SKM-1 treated with dmso at 0.1 percent for 144 hours (cell line): ENCODE data around the gene KCTD17.
A peak's percentile ranks its signal among the peaks of the same experiment; 100 is the strongest.

Experiments used
- DNase-seq: peaks from one replicate; lab custom pipeline; 2025; ENCODE audit not compliant: unreplicated experiment; lab: John Stamatoyannopoulos, UW

The KCTD17 gene

DNA sequence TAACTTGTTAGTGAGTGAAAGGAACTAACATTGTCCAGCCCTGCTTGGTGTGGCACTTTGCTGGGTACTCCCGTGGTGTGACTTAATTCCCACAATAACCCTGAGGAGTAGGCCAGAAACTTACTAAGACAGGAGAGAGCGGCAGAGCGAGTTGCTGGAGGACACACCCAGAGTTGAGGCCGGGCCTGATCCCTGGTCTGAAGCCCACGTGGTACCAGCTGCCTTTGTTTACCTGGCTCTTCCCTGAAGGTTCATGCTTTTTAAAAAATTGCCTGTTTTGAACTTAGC, 31.4 kb upstream of the KCTD17 start:
- no peak for DNase-seq

DNA sequence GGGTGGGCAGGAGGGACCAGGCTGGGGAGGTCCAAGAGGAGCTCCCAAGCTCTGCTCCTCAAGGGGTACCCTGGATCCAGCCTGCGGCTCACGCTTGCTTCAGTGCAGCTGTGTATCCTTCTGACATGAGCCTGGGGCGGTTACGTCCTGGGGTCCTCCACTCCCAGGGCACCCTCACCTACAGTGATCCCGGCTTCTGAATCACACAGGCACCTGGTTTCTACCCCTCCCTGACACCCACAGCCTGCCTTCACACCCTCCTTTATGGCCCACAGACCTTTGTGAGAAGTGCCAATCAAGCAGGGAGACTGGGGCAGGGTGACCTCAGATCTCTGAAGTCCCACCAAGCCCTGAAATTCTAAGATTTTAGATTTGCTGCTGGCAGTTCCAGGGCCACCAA, 30.5 kb upstream of the KCTD17 start:
- DNase-seq, result no peak

DNA sequence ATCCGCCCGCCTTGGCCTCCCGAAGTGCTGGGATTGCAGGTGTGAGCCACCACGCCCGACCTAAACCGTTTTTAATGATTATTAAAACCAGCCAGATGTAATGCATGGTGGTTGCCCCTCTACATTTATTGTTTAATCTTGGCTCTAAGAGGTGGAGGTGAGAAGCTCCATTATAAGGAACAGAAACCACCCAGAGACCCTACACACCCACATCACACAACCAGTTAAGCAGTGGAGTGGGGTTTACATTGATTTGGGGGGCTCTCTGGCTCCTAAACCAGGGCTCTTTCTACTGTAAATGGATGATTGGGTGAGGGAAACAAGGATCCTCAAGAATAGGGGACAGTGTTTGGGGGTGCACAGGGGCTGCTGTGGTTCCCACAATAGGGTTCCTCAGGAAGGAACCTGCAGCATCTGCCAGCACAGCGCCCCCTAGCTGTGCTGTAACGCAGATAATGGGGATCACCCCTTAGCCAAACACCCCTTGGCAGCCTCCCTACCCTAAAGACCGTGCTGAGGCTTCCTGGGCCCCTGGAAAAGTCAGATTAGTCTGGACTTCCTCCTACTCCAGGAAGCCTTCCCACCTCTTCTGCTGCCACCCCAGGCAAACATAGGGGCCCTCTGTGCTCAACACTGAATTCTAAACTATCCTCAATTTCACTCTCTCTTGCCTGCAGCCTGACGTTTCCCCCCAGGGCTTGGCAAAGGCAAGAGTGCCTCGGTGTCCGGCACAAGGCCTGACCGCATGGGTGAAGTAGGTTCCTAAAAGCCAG, 29.6 kb upstream of the KCTD17 start:
- peak; percentile 42 for DNase-seq

DNA sequence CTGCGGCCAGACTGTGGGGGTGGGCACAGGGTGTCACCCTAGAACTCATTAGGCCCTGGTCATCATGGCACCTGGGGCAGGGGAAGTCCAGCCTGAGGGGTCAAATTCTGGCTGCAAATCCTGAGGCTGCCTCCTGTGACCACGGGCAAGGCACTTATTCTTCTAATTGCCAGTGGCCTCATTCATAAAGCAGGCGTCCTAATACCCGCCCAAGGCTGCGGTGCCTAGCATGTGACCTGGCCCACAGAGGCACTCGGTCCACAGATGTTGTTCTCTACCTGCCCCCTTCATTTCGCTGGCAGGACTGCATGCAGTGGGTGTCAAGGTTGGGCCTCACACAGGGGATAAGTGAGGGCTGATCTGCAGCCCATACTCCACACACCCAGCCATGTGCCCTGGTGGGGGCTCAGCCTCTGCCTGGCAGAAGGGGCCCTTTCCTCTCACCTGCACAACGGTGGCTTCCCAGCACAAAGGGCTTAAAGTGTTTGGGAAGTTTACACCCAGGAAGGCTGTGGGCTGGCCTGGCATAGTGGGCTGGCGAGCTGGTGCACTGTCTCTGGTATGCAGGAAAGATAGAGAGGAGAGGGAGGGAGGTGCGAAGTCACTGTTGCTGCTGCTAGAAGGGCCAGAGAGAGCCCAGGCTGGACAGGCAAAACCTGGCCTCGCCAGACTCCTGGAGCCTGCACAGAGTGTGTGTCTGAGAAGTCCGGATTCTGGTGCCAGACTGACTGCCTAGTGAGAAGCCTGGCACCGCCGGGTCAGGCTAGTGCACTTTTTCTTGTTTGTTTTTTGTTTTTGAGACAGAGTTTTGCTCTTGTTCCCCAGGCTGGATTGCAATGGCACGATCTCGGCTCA, 28.8 kb upstream of the KCTD17 start:
- DNase-seq, result no peak

DNA sequence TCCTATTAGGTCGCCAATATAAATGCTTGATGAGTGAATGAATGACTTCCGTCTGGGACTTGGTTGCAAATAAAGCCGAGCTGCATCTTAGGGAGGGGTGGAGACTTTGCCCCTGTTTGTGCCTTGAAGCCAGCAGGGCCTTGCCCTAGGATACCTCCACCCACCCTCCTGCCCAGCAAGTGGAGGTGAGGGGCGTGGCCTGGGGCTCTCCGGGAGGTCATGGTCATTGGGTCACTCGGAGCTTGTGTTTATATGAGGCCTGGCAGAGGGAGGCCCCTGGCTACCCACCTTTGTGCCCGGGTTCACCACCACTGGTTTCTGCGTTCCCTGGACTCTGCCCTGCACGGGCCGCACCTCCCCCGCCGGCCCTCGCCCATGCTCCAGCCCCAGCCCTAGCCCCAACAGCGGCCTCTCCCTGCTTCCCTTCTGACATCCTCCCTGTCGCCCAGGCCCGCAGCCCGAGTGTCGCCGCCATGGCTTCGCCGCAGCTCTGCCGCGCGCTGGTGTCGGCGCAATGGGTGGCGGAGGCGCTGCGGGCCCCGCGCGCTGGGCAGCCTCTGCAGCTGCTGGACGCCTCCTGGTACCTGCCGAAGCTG, 27.7 kb upstream of the KCTD17 start:
- DNase-seq, result no peak

DNA sequence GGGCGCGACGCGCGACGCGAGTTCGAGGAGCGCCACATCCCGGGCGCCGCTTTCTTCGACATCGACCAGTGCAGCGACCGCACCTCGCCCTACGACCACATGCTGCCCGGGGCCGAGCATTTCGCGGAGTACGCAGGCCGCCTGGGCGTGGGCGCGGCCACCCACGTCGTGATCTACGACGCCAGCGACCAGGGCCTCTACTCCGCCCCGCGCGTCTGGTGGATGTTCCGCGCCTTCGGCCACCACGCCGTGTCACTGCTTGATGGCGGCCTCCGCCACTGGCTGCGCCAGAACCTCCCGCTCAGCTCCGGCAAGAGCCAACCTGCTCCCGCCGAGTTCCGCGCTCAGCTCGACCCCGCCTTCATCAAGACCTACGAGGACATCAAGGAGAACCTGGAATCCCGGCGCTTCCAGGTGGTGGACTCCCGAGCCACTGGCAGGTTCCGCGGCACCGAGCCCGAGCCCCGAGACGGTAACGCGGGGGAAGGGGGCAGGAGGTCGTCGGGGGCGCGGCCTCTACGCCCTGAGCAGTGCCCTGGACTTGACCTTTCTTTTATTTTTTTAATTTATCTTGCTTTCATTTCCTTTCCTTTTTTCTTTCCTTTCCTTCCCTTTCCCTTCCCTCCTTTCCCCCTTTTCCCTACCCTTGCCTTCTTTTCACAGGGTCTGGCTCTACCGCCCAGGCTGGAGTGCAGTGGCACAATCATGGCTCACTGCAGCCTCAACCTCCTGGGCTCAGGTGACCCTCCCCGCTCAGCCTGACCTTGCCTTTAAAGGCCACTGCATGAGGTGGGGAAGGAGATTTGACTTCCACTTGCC, 27.0 kb upstream of the KCTD17 start:
- no peak for DNase-seq

DNA sequence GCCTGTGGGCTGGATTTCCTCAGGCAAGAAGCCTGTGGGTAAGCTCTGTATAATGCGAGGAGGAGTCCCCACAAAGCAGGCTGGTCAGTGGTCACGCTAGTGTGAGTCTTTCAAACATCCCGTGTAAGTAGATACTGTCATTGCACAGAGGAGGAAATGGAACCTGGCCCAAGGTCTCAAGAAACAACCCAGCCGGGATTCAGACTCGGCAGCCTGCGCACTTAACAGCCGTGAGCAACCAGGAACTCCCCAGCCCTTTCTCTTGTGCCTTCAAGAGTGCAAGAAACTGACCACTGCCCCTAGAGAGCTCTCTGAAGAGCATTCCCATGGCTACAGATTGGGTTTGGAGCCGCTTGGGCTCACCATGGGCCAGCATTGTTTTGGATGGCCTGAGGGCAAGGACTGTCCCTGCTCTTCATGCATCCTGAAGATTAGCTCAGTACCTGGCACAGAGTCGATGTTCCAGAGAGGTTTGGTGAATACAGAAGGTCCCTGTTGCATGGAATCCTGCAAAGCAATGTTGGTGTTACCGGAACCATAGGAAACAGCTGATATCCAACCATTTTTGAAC, 26.0 kb upstream of the KCTD17 start:
- no peak for DNase-seq

DNA sequence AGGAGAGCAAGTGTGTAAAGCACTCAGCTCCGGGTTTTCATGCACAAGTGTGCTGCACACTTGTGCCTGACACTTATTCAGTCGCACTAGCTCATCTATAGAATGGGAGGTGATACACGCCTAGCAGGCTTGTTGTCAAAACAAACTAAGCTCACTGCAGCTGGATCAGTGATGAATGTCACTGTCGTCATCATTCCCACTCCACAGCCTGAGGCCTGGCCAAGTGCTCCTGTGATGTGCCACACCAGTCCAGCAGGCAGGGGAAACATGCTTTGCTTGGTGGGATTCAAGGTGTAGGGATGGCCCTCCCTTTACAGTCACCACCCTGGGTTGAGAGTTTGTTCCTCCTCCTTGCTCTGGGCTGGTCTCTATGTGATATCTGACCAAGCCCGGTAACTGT, 25.2 kb upstream of the KCTD17 start:
- no peak for DNase-seq

DNA sequence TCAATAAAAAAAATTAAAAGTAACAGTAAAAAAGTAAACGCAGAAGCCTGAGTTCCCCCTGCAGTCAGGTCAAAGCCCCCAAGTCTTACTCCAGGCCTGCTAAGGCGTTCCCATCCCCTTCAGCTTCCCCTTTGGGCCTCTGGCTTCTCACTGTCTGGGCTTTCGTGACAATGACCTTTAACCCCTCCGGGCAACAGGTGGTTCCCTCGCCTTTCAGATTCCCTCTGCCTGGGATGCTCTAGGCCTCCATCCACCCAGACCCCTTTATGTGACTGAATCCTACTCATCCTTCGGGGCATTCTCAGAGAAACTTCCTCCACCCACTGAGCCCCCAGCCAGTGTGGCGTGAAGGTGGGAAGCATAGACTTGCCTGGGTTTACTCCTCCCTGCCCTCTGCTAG, 24.0 kb upstream of the KCTD17 start:
- no peak for DNase-seq

DNA sequence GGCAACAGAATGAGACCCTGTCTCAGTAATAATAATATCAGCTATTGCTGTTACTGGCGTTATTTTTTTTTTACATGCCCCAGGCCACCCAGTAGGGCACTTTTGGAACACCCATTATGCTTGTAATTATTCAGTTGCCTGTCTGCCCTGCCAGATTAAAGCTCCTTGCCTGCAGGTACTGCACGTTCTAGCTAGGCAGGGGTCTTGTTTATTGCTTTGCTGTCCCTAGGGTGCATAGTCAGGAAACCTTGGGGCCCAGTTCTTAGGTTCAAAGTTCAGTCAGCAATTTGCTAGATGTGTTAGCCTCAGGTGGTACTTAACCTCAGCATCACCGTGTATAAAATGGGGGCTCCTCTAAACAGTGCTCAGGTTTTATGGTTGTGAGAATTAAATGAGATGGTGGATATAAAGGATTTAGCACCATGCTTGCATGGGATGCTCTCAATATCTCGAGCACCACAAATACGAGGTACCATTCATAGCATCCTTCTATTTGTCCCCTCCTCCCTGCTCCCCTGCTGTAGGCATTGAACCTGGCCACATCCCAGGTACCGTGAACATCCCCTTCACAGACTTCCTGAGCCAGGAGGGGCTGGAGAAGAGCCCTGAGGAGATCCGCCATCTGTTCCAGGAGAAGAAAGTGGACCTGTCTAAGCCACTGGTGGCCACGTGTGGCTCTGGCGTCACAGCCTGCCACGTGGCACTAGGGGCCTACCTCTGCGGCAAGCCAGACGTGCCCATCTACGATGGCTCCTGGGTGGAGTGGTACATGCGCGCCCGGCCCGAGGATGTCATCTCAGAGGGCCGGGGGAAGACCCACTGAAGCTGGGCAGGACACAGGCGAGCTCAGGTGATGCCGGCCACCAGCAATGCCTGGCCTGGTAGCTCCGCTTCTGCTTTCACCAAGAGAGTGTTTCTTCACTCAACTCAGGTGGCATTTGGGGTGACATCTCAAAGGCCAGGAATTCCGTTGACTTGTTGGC, 22.6 kb upstream of the KCTD17 start:
- no peak for DNase-seq

DNA sequence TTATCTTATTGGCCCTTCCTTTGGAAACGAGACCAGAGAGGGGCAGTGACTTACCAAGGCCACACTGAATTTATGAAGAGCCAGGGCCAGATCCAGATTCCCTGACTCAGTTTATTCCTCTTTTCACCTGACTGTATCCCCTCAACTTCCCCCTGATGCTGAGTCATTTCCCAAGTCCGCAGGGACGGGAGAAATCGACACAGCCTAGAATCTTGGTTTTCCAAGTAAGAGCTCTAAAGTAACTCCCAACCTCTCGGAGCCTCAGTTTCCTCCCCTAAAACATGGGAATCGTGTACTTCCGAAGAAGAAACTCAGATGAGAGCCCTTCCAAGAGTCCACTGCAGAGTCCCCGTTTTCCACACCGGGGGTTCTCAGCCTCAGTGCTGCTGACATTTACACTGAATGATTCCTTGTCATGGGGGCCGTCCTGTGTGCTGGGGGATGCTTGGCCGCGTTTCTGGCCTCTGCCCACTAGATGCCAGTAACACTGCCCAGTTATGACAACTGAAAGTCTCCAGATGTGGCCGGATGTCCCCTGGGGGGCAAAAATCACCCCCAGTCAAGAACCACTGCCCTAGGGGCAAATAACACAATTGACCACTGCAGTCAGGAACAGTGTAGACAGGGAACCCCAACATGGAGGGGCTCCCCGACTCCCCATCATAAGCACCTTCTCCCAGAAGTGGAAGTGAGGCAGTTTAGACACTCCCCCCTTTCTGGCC, 20.8 kb upstream of the KCTD17 start:
- DNase-seq, result no peak

DNA sequence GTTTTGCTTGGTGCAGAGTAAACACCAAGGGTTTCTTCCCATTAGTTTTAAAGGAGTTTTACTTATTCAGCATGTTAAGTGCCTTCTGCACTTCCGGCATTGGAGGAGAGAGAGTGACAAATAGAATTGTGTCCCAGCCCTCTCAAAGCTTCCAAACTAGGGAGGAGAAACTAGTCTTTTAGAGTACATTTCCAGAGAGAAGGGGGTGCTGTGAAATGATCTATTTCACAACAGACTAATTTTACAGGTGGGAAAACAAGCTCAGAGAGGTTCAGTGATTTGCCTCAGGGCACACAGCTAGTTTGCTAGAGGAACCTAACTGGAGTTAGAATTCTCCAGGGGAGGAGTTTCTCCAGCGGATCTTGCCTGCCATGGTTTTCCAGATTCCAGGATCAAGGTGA, 19.4 kb upstream of the KCTD17 start:
- DNase-seq, result no peak

DNA sequence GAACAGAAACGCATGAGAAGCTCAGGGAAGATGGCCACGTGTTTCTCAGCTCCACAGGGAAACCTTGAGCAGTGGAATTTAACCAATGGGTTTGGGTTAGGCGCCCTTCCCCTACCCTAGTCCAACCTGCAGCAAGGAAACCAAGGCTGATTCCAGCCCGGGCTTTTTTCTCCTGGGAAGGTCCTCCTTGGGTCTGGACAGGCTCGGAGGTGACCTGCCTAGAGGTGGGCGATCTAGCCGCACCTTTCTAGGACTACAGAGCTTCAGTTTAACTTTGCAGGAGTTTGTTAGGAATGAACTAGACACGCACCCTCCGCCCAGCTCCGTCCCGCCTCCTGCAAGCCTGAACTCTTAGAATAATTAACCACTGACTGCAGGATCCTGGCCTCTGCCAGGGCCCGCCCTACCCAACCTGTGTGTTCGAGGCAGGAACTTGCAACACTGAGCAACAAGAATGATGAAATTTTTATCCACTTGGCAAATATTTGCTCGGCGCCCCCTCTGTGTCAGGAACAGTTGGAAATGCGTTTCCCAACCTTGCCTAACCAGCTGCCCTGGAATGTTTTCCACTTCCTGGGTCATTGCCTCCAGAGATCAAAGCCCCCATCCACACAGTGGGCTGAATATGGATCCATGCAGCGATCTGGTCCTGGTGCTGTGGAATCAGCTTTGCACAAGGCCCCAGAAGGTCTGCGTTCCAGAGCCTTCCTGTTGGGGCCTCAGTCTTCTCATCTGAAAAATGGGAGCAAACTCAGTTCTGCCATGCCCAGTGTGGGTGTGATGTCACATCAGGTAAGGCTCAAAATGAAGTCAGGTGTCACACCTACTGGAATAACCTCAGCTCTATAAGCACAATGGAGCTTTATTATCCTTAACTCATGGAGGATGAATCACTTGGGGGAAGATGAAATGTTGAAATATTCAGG, 18.7 kb upstream of the KCTD17 start:
- peak; percentile 88 for DNase-seq

DNA sequence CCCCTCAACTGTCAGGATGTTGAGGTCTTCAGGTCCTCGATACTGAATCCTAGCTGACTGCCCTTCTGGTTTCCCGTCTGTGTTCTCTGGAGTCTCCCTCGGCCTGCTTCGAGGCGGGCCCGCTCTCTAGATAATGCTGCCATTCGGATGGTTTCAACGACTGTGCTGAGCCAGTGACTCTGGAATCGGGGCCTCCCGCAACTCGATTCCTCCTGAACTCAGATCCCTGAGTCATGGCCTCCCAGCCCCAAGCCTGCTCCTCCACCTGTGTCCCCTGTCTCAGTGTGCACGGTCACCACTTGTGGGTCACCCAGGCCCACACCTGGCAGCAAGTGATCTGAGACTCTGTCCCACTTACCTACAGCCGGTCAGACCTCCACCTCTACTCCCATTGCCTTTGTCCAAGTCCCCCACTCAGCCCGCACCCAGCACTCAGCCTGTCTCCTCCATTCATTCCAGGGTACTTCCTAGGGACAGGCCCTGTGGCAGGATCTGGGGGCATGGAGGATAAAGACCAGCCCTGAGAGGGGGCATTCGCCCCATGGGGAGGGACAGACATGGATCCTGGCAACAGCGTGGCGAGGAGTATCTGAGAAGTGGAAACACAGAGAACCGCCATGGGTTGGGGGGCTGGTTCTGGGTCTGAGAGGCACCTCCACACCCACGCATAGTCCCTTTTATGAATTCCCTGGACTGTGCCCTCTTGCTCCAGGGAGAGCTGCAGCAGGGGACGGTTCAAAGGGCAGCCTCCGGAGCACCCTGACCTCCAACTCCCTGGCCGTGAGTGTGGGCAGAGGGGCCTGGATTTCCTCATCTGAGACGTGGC, 17.7 kb upstream of the KCTD17 start:
- no peak for DNase-seq

DNA sequence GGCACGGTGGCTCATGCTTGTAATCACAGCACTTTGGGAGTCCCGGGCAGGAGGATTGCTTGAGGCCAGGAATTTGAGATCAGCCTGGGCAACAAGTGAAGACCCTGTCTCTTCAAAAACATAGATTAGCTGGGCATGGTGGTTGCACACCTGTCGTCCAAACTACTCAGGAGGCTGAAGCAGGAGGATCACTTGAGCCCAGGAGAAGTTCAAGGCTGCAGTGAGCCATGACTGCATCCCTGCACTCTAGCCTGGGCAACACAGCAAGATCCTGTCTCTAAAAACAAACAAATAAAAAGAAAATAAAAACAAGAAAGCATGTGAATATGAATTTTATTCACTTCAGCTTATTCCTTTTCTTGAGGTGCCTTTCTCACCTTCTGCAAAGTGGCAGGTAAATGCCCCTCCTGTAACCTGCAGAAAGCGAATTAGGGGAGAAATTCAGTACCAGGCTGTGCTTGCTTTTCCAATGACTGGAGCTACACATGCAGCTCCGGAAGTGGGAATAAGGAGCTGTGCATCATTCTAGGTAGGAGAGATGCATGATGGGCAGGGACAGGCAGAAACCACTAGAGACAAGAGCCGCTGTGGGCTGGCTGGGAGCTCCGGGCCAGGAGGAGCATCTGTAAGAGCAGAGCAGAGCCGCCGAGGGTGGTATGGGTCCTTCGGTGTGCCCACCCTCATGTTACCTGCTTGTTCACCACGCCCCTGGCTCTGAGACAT, 14.7 kb upstream of the KCTD17 start:
- DNase-seq, result no peak

DNA sequence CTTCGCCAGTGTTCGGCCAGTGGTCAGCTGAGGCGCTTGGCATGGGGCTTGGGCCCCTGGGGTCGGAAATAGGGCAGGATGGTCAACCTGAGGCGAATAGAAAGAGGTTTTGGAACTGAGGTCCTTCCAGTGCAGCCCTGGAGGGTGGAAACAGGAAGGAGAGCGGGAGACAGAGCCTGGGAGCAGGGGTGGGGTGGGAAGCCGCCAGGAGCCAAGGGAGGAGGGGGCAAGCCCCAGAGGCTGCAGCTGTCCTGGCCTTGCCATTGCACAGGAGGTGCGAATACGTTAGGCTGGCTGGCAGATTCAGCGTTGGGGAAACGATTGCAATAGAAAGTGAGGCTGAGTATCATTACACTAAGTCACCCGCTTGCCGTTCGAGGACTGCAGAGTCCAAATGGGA, 13.9 kb upstream of the KCTD17 start:
- no peak for DNase-seq

DNA sequence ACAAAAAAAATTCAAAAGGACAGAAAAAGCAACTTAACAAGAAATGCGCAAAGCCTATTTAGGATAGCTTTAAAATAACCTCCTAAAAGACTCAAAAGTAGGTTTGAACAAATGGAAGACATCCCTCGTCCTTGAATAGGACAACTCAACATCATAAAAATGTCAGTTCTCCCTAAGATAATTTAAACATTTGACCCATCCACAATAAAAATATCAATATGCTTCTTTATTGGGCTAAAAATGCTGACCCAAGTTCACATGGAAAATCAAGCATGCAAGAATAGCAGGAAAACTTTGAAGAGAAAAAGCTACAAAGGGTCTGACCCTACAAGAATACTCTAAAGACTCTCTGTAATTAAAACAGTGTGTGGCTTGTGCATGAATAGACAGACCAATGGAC, 12.1 kb upstream of the KCTD17 start:
- no peak for DNase-seq
